ENCODE data around the gene IP6K3. TPM values are rescaled to one million over a fixed set of nuclear protein-coding genes. Genes with fewer than 3 reads are reported as not detected.

IP6K3 gene
- total RNA-seq, 1 donor from 2014 or later: not detected

- intact Hi-C loops (cut with micrococcal nuclease): no loop called here
- H3K27me3 Mint-ChIP-seq: peaks cover 8% of the 10 kb centered on the region
- no peaks in the 10 kb centered on the region for H3K36me3 Mint-ChIP-seq (ENCODE audit: low read depth)
- H3K9me3 Mint-ChIP-seq: no peaks in the 10 kb centered on the region
- no peak overlapping the region for H3K27ac Mint-ChIP-seq
- POLR2A ChIA-PET: no interaction called here
- DNase-seq (no peak), ATAC-seq (ENCODE audit: low read depth) (no peak)
- no peaks in the 10 kb centered on the region for H3K4me1 Mint-ChIP-seq
- CTCF ChIA-PET: no interaction called here
- TF ChIP-seq CTCF (IDR thresholded peaks at IDR 0.05): no peak
- no peak overlapping the region for H3K4me3 Mint-ChIP-seq
Measured at GRCh38 chr6:33738153-33738552, 8.6 kb downstream of the IP6K3 start.

- POLR2A ChIA-PET: no interaction called here
- intact Hi-C loops (cut with micrococcal nuclease): no loop called here
- no peaks in the 10 kb centered on the region for H3K4me1 Mint-ChIP-seq
- H3K27me3 Mint-ChIP-seq: peaks cover 3% of the 10 kb centered on the region
- ATAC-seq (ENCODE audit: low read depth): no peak
- H3K36me3 Mint-ChIP-seq (ENCODE audit: low read depth): no peaks in the 10 kb centered on the region
- H3K27ac Mint-ChIP-seq: no peak overlapping the region
- H3K4me3 Mint-ChIP-seq: no peak overlapping the region
- no peak for DNase-seq
- no peak for TF ChIP-seq CTCF (IDR thresholded peaks at IDR 0.05)
- CTCF ChIA-PET: no interaction called here
- no peaks in the 10 kb centered on the region for H3K9me3 Mint-ChIP-seq
Measured at GRCh38 chr6:33737267-33738026, 9.3 kb downstream of the IP6K3 start.

- no peak for ATAC-seq (ENCODE audit: low read depth)
- ChIA-PET POLR2A (no interaction called here), CTCF (no interaction called here)
- no peak for DNase-seq
- H3K27me3 Mint-ChIP-seq: no peaks in the 10 kb centered on the region
- no peaks in the 10 kb centered on the region for H3K4me1 Mint-ChIP-seq
- H3K36me3 Mint-ChIP-seq (ENCODE audit: low read depth): no peaks in the 10 kb centered on the region
- intact Hi-C loops (cut with micrococcal nuclease): no loop called here
- H3K27ac Mint-ChIP-seq: no peak overlapping the region
- no peak overlapping the region for H3K4me3 Mint-ChIP-seq
- TF ChIP-seq CTCF (IDR thresholded peaks at IDR 0.05): no peak
- no peaks in the 10 kb centered on the region for H3K9me3 Mint-ChIP-seq
Measured at GRCh38 chr6:33735216-33735615, 11.5 kb downstream of the IP6K3 start.

GRCh38 chr6:33733709-33734007 is 13.0 kb downstream of the IP6K3 start:
- Mint-ChIP-seq H3K36me3 (ENCODE audit: low read depth) (no peaks in the 10 kb centered on the region), H3K4me3 (no peak overlapping the region), H3K4me1 (no peaks in the 10 kb centered on the region), H3K27me3 (peaks cover under 1% of the 10 kb centered on the region), H3K27ac (no peak overlapping the region), H3K9me3 (no peaks in the 10 kb centered on the region)
- ATAC-seq (ENCODE audit: low read depth) (no peak), DNase-seq (no peak)
- ChIA-PET POLR2A (no interaction called here), CTCF (no interaction called here)
- intact Hi-C loops (cut with micrococcal nuclease): no loop called here
- no peak for TF ChIP-seq CTCF (IDR thresholded peaks at IDR 0.05)

- intact Hi-C loops (cut with micrococcal nuclease): no loop called here
- Mint-ChIP-seq H3K4me3 (no peak overlapping the region), H3K36me3 (ENCODE audit: low read depth) (no peaks in the 10 kb centered on the region), H3K27me3 (peaks cover 3% of the 10 kb centered on the region), H3K9me3 (no peaks in the 10 kb centered on the region), H3K27ac (no peak overlapping the region), H3K4me1 (no peaks in the 10 kb centered on the region)
- CTCF ChIA-PET: no interaction called here
- no peak for TF ChIP-seq CTCF (IDR thresholded peaks at IDR 0.05)
- no peak for DNase-seq
- POLR2A ChIA-PET: no interaction called here
- no peak for ATAC-seq (ENCODE audit: low read depth)
Measured at GRCh38 chr6:33732817-33733708, 13.6 kb downstream of the IP6K3 start.
